Peyer's patch (tissue), 4 donors: ENCODE measurements around the gene CLRN1.

Experiments
- CTCF ChIP-seq, 6 experiments: fragments of 450-650 bp in 4 of 6; fragments of 200-600 bp in 2 of 6; sonication (generic) in 1 of 6; IDR thresholded peaks; one replicate each; pipeline ENCODE4 v1.5.1; 2017 to 2019; ENCODE audit warnings: antibody characterized with exemption in 6 of 6, mild to moderate bottlenecking in 3 of 6, moderate library complexity in 1 of 6
- POLR2A ChIP-seq, 2 donors: fragments of 450-650 bp; IDR thresholded peaks; one replicate each; pipeline ENCODE4 v1.5.1; 2017; ENCODE audit warnings: antibody characterized with exemption in 2 of 2, mild to moderate bottlenecking in 2 of 2, moderate library complexity in 2 of 2

- TF ChIP-seq CTCF (IDR thresholded peaks at IDR 0.05) (no peak), POLR2A (IDR thresholded peaks at IDR 0.05) (no peak)
Observed at GRCh38 chr3:150876611-150877265, 95.8 kb downstream of the CLRN1 start.
